Thoracic aorta (tissue), 2 donors: ENCODE measurements around the gene SARDH. TPM values are rescaled to one million over a fixed set of nuclear protein-coding genes. Genes with fewer than 3 reads are reported as not detected.

Source experiments
- ATAC-seq: fragments of 150-250 bp; one replicate; pipeline ENCODE4 v1.8.0; 2017; ENCODE audit warnings: low read depth; ENCODE audit not compliant: insufficient number of reproducible peaks, low FRiP score
- DNase-seq: peaks from one replicate; pipeline ENCODE4 v3.0.0-alpha.2; 2020; ENCODE audit warnings: low spot score
- H3K27ac ChIP-seq, 2 donors: fragments of 200-600 bp; sonication (generic); 1 replicate in 1 of 2; 2 replicates in 1 of 2; pipeline ENCODE4 v1.5.1; 2016; ENCODE audit warnings: mild to moderate bottlenecking in 2 of 2, moderate library complexity in 2 of 2
- H3K27me3 ChIP-seq: fragments of 200-600 bp; sonication (generic); replicated peaks from 2 replicates; pipeline ENCODE4 v1.6.0; 2016; ENCODE audit warnings: mild to moderate bottlenecking; ENCODE audit not compliant: insufficient read depth
- H3K36me3 ChIP-seq: fragments of 200-600 bp; sonication (generic); one replicate; pipeline ENCODE4 v1.5.1; 2016
- H3K4me1 ChIP-seq, 2 donors: fragments of 200-600 bp; sonication (generic); 1 replicate in 1 of 2; 2 replicates in 1 of 2; pipeline versions ENCODE4 v1.5.1 to v1.6.0; 2016; ENCODE audit warnings: low read depth in 2 of 2, mild to moderate bottlenecking in 1 of 2; ENCODE audit not compliant: control insufficient read depth in 1 of 2
- H3K4me3 ChIP-seq: fragments of 200-600 bp; sonication (generic); 2 replicates; pipeline ENCODE4 v1.5.1; 2016; ENCODE audit warnings: mild to moderate bottlenecking
- H3K9me3 ChIP-seq: fragments of 200-600 bp; sonication (generic); 2 replicates; pipeline ENCODE4 v1.5.1; 2016
- CTCF ChIP-seq: fragments of 200-600 bp; sonication (generic); IDR thresholded peaks from one replicate; pipeline ENCODE4 v1.5.1; 2019; ENCODE audit warnings: antibody characterized with exemption
- total RNA-seq, 2 donors: library from RNA; depleted of rRNA; stranded (reverse); fragments of >200 nt; gene quantifications; one replicate each; pipeline versions ENCODE4 v1.1.0 to v1.2.3, GENCODE V29; 2016

SARDH gene
- total RNA-seq, 2 donors from 2014 or later: 1.8 to 4.3 TPM

- Histone ChIP-seq H3K4me3 (no peak overlapping the region), H3K9me3 (no peaks in the 10 kb centered on the region), H3K27me3 (no peaks in the 10 kb centered on the region), H3K27ac (no peak overlapping the region), H3K36me3 (no peaks in the 10 kb centered on the region), H3K4me1 (no peaks in the 10 kb centered on the region)
- TF ChIP-seq CTCF: no peak
- ATAC-seq: no peak
- no peak for DNase-seq
These were observed 23.4 kb downstream of the SARDH start for GRCh38 chr9:133714606-133715294.

GRCh38 chr9:133713960-133714495, 24.1 kb downstream of the SARDH start:
- no peaks in the 10 kb centered on the region for H3K4me1 ChIP-seq
- no peak overlapping the region for H3K27ac ChIP-seq
- no peak for TF ChIP-seq CTCF
- no peaks in the 10 kb centered on the region for H3K9me3 ChIP-seq
- H3K27me3 ChIP-seq: no peaks in the 10 kb centered on the region
- ATAC-seq (no peak), DNase-seq (no peak)
- H3K36me3 ChIP-seq: no peaks in the 10 kb centered on the region
- H3K4me3 ChIP-seq: no peak overlapping the region

GRCh38 chr9:133713150-133713959, 24.8 kb downstream of the SARDH start:
- Histone ChIP-seq H3K27me3 (no peaks in the 10 kb centered on the region), H3K4me3 (no peak overlapping the region), H3K4me1 (no peaks in the 10 kb centered on the region), H3K9me3 (no peaks in the 10 kb centered on the region), H3K36me3 (no peaks in the 10 kb centered on the region), H3K27ac (no peak overlapping the region)
- ATAC-seq (no peak), DNase-seq (no peak)
- TF ChIP-seq CTCF: no peak

GRCh38 chr9:133712221-133713100, 25.7 kb downstream of the SARDH start:
- Histone ChIP-seq H3K27me3 (no peaks in the 10 kb centered on the region), H3K4me1 (no peaks in the 10 kb centered on the region)
- DNase-seq: no peak

More at GRCh38 chr9:133712221-133713100, 25.7 kb downstream of the SARDH start:
- H3K4me3 ChIP-seq: no peak overlapping the region
- H3K36me3 ChIP-seq: no peaks in the 10 kb centered on the region
- no peaks in the 10 kb centered on the region for H3K9me3 ChIP-seq
- no peak overlapping the region for H3K27ac ChIP-seq
- ATAC-seq: no peak
- TF ChIP-seq CTCF: no peak
